Parietal lobe (tissue), 2 donors: ENCODE results near the gene HRAS. TPM values are rescaled to one million over a fixed set of nuclear protein-coding genes. Genes with fewer than 3 reads are reported as not detected.

Experiments used
- small RNA-seq: library from RNA; depleted of rRNA; stranded (forward); fragments of <200 nt; gene quantifications from one replicate; pipeline ENCODE3, GENCODE V24; 2014; ENCODE audit warnings: low replicate concordance
- total RNA-seq: library from RNA; depleted of rRNA; stranded (reverse); fragments of >200 nt; gene quantifications from one replicate; pipeline ENCODE4 v1.2.3, GENCODE V29; 2014

HRAS gene
- total RNA-seq = 32.6 TPM

GRCh38 chr11:535519-536454 is at the start of gene HRAS:
Gene HRAS (minus strand): TSS chr11:535576.

GRCh38 chr11:575996-576768 is 40.8 kb upstream of the HRAS start, which contains the start of gene PHRF1:
Gene PHRF1 (plus strand): TSS chr11:576470. CDS start chr11:581513, 5,043 bp downstream.

GRCh38 chr11:560305-561147 is 25.1 kb upstream of the HRAS start, which contains the start of the genes LMNTD2 and RASSF7:
Gene LMNTD2 (minus strand): TSS chr11:560738. CDS start chr11:560716, 22 bp downstream.
Gene RASSF7 (plus strand): TSS chr11:560970. CDS start chr11:561769, 799 bp downstream.

GRCh38 chr11:536841-537621 is 1.7 kb upstream of the HRAS start, which contains the start of gene LRRC56:
Gene LRRC56 (plus strand): TSS chr11:537527. CDS start chr11:540685, 3,158 bp downstream.

GRCh38 chr11:506995-507726 is 28.2 kb downstream of the HRAS start, which contains the start of gene RNH1:
Gene RNH1 (minus strand): TSS chr11:507242. CDS start chr11:502162, 5,080 bp downstream.

Small RNA genes within 50 kb of the gene (small RNA-seq; reads per million reads assigned to genes)
- gene MIR210 = 2.4 reads per million, percentile 82 among the genes with 10 or more reads in this experiment

Other genes with a start within 250 kb of the HRAS start
- 2.2 TPM for gene PGGHG, start 246.4 kb downstream of the HRAS start, total RNA-seq
- gene IFITM5, start 236.1 kb downstream of the HRAS start, total RNA-seq = not detected
- 3.1 TPM for gene IFITM2, start 227.8 kb downstream of the HRAS start, total RNA-seq
- gene IFITM1, start 221.5 kb downstream of the HRAS start, total RNA-seq = 1.3 TPM
- 4.1 TPM for gene IFITM3, start 214.7 kb downstream of the HRAS start, total RNA-seq
- 163 TPM for gene B4GALNT4, start 166.1 kb downstream of the HRAS start, total RNA-seq
- gene PKP3, start 141.4 kb downstream of the HRAS start, total RNA-seq = not detected
- 6.6 TPM for gene SIGIRR, start 120.6 kb downstream of the HRAS start, total RNA-seq
- gene ANO9, start 93.6 kb downstream of the HRAS start, total RNA-seq = not detected
- gene PTDSS2, start 85.3 kb downstream of the HRAS start, total RNA-seq = 46.3 TPM
- gene RNH1, start 28.3 kb downstream of the HRAS start, total RNA-seq = 44.4 TPM
- gene LRRC56, start 2.0 kb upstream of the HRAS start, total RNA-seq = 1.9 TPM
- gene LMNTD2, start 25.2 kb upstream of the HRAS start, total RNA-seq = not detected
- 4.4 TPM for gene RASSF7, start 25.4 kb upstream of the HRAS start, total RNA-seq
- gene PHRF1, start 40.9 kb upstream of the HRAS start, total RNA-seq = 42.6 TPM
- gene IRF7, start 80.4 kb upstream of the HRAS start, total RNA-seq = 4.1 TPM
- not detected for gene CDHR5, start 89.4 kb upstream of the HRAS start, total RNA-seq
- gene SCT, start 91.6 kb upstream of the HRAS start, total RNA-seq = not detected
- 0.31 TPM for gene DRD4, start 101.7 kb upstream of the HRAS start, total RNA-seq
- gene DEAF1, start 159.6 kb upstream of the HRAS start, total RNA-seq = 80.8 TPM
- 14.7 TPM for gene TMEM80, start 160.2 kb upstream of the HRAS start, total RNA-seq
- gene EPS8L2, start 170.7 kb upstream of the HRAS start, total RNA-seq = not detected
- 70.1 TPM for gene TALDO1, start 211.9 kb upstream of the HRAS start, total RNA-seq
- 37.6 TPM for gene GATD1, start 241.9 kb upstream of the HRAS start, total RNA-seq